ENCODE results near the gene DOCK2.

Gene DOCK2

GRCh38 chr5:169933616-169934015 lies 296.5 kb downstream of the DOCK2 start:
- Mint-ChIP-seq H3K27me3 (ENCODE audit: low read depth, poor library complexity) (peaks cover 28% of the 10 kb centered on the region), H3K4me1 (no peaks in the 10 kb centered on the region), H3K27ac (no peak overlapping the region), H3K4me3 (no peak overlapping the region), H3K36me3 (ENCODE audit: low read depth) (no peaks in the 10 kb centered on the region), H3K9me3 (no peaks in the 10 kb centered on the region)
- no peak for DNase-seq
- TF ChIP-seq, protein P1, sequence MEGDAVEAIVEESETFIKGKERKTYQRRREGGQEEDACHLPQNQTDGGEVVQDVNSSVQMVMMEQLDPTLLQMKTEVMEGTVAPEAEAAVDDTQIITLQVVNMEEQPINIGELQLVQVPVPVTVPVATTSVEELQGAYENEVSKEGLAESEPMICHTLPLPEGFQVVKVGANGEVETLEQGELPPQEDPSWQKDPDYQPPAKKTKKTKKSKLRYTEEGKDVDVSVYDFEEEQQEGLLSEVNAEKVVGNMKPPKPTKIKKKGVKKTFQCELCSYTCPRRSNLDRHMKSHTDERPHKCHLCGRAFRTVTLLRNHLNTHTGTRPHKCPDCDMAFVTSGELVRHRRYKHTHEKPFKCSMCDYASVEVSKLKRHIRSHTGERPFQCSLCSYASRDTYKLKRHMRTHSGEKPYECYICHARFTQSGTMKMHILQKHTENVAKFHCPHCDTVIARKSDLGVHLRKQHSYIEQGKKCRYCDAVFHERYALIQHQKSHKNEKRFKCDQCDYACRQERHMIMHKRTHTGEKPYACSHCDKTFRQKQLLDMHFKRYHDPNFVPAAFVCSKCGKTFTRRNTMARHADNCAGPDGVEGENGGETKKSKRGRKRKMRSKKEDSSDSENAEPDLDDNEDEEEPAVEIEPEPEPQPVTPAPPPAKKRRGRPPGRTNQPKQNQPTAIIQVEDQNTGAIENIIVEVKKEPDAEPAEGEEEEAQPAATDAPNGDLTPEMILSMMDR (IDR thresholded peaks at IDR 0.05), result no peak

DNA sequence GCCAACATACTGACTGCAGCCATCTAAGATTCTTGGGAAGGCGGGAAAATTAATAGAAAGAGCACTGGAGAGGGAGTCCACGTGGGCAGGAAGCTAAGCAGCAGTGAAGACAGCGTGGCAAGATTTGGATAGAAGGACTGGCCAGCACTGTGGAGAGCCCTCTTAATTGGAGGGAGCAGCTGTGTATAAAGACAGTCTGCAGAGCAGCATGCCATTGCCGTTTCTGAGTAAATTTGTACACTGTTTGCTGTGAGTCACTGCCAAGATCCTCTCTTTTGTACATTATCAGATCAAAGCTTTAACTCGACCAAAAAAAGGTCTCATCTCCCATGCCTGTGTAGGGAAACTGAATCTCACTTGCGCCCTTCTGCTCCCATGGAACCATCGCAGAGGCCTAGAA lies 297.9 kb downstream of the DOCK2 start:
- Mint-ChIP-seq H3K4me1 (no peaks in the 10 kb centered on the region), H3K9me3 (no peaks in the 10 kb centered on the region), H3K4me3 (no peak overlapping the region), H3K27ac (no peak overlapping the region), H3K36me3 (ENCODE audit: low read depth) (no peaks in the 10 kb centered on the region), H3K27me3 (ENCODE audit: low read depth, poor library complexity) (peaks cover 28% of the 10 kb centered on the region)
- TF ChIP-seq, protein P1 (IDR thresholded peaks at IDR 0.05), result no peak
- DNase-seq, result no peak

- no peak for DNase-seq
- Mint-ChIP-seq H3K27ac (no peak overlapping the region), H3K36me3 (ENCODE audit: low read depth) (no peaks in the 10 kb centered on the region), H3K4me1 (no peaks in the 10 kb centered on the region), H3K27me3 (ENCODE audit: low read depth, poor library complexity) (peaks cover 25% of the 10 kb centered on the region), H3K9me3 (no peaks in the 10 kb centered on the region), H3K4me3 (no peak overlapping the region)
- TF ChIP-seq, protein P1 (IDR thresholded peaks at IDR 0.05), result no peak
These were observed 298.7 kb downstream of the DOCK2 start for GRCh38 chr5:169935762-169936161.

DNA sequence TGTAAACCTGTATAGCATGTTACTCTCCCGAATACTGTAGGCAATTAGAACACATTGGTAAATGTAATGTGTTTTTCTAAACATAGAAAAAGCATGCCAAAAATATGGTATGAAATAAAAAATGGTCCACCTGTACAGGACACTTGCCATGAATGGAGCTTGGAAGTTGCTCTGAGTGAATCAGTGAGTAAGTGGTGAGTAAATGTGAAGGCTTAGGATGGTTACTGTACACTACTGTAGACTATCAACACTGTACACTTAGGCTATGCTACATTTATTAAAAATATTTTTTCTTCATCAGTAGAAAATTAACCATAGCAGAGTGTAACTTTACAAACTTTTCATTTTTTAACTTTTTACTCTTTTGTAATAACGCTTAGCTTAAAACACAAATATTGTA lies 301.4 kb downstream of the DOCK2 start:
- Mint-ChIP-seq H3K9me3 (no peaks in the 10 kb centered on the region), H3K27me3 (ENCODE audit: low read depth, poor library complexity) (peaks cover 16% of the 10 kb centered on the region), H3K4me1 (no peaks in the 10 kb centered on the region), H3K27ac (no peak overlapping the region), H3K4me3 (no peak overlapping the region), H3K36me3 (ENCODE audit: low read depth) (no peaks in the 10 kb centered on the region)
- TF ChIP-seq, protein P1 (IDR thresholded peaks at IDR 0.05), result no peak
- no peak for DNase-seq

DNA sequence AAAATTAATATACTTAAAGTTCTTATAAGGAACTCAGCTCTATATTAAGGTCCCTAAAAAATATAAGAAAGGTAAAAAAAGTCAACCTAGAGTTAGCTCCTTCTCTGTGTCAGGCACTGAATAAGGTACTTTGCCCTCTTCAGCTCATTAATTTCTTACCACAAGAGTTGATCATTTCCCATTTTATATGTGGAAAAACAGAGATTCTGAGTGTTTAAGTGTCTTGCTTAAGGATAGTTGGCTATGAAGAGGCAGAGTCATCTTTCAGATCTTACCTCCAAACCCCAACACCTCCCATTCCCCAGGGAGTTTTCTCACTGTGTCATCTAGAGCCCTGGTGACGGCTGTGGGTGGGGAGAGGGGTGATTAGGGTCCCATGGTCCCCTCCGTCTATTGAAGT lies 302.7 kb downstream of the DOCK2 start:
- TF ChIP-seq, protein P1 (IDR thresholded peaks at IDR 0.05), result no peak
- no peak overlapping the region for H3K4me3 Mint-ChIP-seq
- H3K27me3 Mint-ChIP-seq (ENCODE audit: low read depth, poor library complexity), result peaks cover 10% of the 10 kb centered on the region
- H3K9me3 Mint-ChIP-seq, result no peaks in the 10 kb centered on the region
- no peaks in the 10 kb centered on the region for H3K4me1 Mint-ChIP-seq
- no peak overlapping the region for H3K27ac Mint-ChIP-seq
- DNase-seq, result no peak
- H3K36me3 Mint-ChIP-seq (ENCODE audit: low read depth), result no peaks in the 10 kb centered on the region

- TF ChIP-seq, protein P1 (IDR thresholded peaks at IDR 0.05), result no peak
- H3K4me3 Mint-ChIP-seq, result no peak overlapping the region
These were observed 304.5 kb downstream of the DOCK2 start for GRCh38 chr5:169941542-169941941.

More at GRCh38 chr5:169941542-169941941, 304.5 kb downstream of the DOCK2 start:
- no peak overlapping the region for H3K27ac Mint-ChIP-seq
- H3K9me3 Mint-ChIP-seq, result no peaks in the 10 kb centered on the region
- peaks cover 12% of the 10 kb centered on the region for H3K4me1 Mint-ChIP-seq
- no peaks in the 10 kb centered on the region for H3K36me3 Mint-ChIP-seq (ENCODE audit: low read depth)
- peaks cover 14% of the 10 kb centered on the region for H3K27me3 Mint-ChIP-seq (ENCODE audit: low read depth, poor library complexity)
- no peak for DNase-seq

Measured in nephron progenitor cell (in vitro differentiated cells).